ENCODE measurements around the gene ZNF785. TPM values are rescaled to one million over a fixed set of nuclear protein-coding genes. Genes with fewer than 3 reads are reported as not detected.
A peak's percentile ranks its signal among the peaks of the same experiment; 100 is the strongest.

Gene ZNF785
- total and polyA plus RNA-seq, 2 of the 13 experiments (the other 11 are each of a cell fraction or from before 2014, with no cell fraction given) = 0.01 TPM; not detected in 1

- TF ChIP-seq TERF1 (CRISPR knock-in tag; IDR thresholded peaks at IDR 0.05) (no peak), ZNF331 (CRISPR knock-in tag; IDR thresholded peaks at IDR 0.05) (peak; percentile 2; the same call in 1 of the 2 replicates), TGIF2 (CRISPR knock-in tag; IDR thresholded peaks at IDR 0.05) (0 out of 2 replicates have a peak, but pooled peaks have one; percentile 53), CEBPB (IDR thresholded peaks at IDR 0.05; ENCODE audit: borderline replicate concordance, low read depth, low read length) (no peak), NFIB (CRISPR knock-in tag; IDR thresholded peaks at IDR 0.05; ENCODE audit: borderline replicate concordance) (no peak), ZNF143 (CRISPR knock-in tag; IDR thresholded peaks at IDR 0.05) (no peak), NR2F1 (CRISPR knock-in tag; IDR thresholded peaks at IDR 0.05) (no peak), MYPOP (CRISPR knock-in tag; IDR thresholded peaks at IDR 0.05) (no peak), ZNF543 (CRISPR knock-in tag; IDR thresholded peaks at IDR 0.05) (no peak), ZNF280D (CRISPR knock-in tag; IDR thresholded peaks at IDR 0.05) (no peak)
- TF ChIP-seq, protein P1, sequence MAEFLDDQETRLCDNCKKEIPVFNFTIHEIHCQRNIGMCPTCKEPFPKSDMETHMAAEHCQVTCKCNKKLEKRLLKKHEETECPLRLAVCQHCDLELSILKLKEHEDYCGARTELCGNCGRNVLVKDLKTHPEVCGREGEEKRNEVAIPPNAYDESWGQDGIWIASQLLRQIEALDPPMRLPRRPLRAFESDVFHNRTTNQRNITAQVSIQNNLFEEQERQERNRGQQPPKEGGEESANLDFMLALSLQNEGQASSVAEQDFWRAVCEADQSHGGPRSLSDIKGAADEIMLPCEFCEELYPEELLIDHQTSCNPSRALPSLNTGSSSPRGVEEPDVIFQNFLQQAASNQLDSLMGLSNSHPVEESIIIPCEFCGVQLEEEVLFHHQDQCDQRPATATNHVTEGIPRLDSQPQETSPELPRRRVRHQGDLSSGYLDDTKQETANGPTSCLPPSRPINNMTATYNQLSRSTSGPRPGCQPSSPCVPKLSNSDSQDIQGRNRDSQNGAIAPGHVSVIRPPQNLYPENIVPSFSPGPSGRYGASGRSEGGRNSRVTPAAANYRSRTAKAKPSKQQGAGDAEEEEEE (CRISPR knock-in tag; IDR thresholded peaks at IDR 0.05; ENCODE audit: borderline replicate concordance) = 0 out of 2 replicates have a peak, but pooled peaks have one; percentile 66
- TF ChIP-seq, protein P2, sequence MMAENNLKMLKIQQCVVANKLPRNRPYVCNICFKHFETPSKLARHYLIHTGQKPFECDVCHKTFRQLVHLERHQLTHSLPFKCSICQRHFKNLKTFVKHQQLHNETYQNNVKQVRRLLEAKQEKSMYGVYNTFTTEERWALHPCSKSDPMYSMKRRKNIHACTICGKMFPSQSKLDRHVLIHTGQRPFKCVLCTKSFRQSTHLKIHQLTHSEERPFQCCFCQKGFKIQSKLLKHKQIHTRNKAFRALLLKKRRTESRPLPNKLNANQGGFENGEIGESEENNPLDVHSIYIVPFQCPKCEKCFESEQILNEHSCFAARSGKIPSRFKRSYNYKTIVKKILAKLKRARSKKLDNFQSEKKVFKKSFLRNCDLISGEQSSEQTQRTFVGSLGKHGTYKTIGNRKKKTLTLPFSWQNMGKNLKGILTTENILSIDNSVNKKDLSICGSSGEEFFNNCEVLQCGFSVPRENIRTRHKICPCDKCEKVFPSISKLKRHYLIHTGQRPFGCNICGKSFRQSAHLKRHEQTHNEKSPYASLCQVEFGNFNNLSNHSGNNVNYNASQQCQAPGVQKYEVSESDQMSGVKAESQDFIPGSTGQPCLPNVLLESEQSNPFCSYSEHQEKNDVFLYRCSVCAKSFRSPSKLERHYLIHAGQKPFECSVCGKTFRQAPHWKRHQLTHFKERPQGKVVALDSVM (CRISPR knock-in tag; IDR thresholded peaks at IDR 0.05) = no peak
Measured at GRCh38 chr16:30535106-30535776, 50.3 kb downstream of the ZNF785 start (continued).
